Measurements from ENCODE around the gene SCARB1. TPM values are rescaled to one million over a fixed set of nuclear protein-coding genes. Genes with fewer than 3 reads are reported as not detected.

SCARB1 gene
- total RNA-seq, 1 experiment from 2014 or later = 359 TPM

DNA sequence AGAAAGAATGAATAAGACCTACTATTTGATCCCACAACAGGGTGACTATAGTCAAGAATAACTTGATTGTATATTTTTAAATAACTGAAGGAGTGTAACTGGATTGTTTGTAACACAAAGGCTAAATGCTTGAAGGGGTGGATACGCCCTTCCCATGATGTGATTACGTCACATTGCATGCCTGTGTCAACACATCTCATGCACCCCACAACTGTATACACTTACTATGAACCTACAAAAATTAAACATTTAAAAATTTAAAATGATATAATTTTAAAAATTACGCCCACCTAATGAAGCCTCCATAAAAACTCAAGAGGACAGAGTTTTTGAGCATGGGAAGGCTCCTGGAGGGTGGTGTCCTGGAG is 94.5 kb downstream of the SCARB1 start:
- ATAC-seq = no peak
- CTCF ChIA-PET = no interaction called here

DNA sequence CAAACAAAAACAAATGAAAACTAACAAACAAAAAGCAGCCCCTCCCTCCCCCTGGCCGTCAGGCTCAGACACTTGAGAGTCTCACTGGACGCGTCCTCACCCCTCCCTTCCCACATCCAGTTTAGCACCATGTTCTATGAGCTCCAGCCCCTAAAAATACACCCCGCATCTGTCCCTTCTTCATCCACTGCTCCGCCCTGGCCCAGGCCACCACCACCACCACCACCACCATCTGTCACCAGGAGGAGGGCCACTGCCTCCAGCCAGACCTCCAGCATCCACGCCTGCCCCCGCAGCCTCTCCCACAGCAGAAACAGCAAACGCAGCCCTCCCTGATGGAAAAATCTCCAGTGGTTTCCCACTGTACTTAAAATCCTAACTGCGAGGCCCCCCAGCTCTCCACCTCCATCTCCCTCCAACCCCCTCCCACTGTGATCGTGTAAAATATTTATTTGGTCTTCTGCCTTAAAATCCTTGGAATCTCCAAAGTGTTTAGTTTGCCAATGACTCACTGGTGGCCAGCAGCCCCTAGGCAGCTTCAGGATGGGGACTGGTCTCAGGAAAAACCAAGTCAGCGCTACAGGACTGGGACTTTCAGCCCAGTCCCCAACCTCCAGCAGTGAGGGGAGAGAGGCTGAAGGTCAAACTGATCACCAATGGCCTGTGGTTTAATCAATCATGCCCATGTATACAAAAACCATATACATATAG is 95.1 kb downstream of the SCARB1 start:
- no TSS peak for BruUV-seq (replicated peaks)
- no peak for TF ChIP-seq CTCF (IDR thresholded peaks at IDR 0.05)
- Histone ChIP-seq H3K9me3 (ENCODE audit: control insufficient read depth, insufficient read depth, low read depth, low read length) (peaks cover 6% of the 10 kb centered on the region; the same call in 1 of the 2 replicates), H3K27ac (ENCODE audit: low read length) (peak overlapping the region; percentile 75), H3K27me3 (ENCODE audit: control insufficient read depth, insufficient read depth, low read length) (no peaks in the 10 kb centered on the region), H3K4me1 (ENCODE audit: control insufficient read depth, insufficient read depth, low read length) (peaks cover 36% of the 10 kb centered on the region), H3K4me3 (ENCODE audit: low read depth in 2 of 2, low read length in 2 of 2) (no peak overlapping the region), H3K36me3 (ENCODE audit: control insufficient read depth, insufficient read depth, low read length) (no peaks in the 10 kb centered on the region)
- intact Hi-C loops (cut with micrococcal nuclease; ENCODE audit: unreplicated experiment) = loop anchor here (5.0 to 10.0 kb wide), 2 partner anchors 86 to 204 kb away; partner anchors contain the start of gene NCOR2
- no peak for DNase-seq (ENCODE audit: low read depth, low spot score)
- ChIA-PET CTCF (no interaction called here), POLR2A (no interaction called here)
- in situ Hi-C loops (cut with HindIII; ENCODE audit: low pct_unique_long_range_greater_than_20kb, low sequenced_read_pairs) = no loop called here
- ATAC-seq = no peak; the same call in 1 of the 2 replicates

More for the DNA sequence above, 94.5 kb downstream of the SCARB1 start:
- Histone ChIP-seq H3K4me3 (ENCODE audit: low read depth in 2 of 2, low read length in 2 of 2) (no peak overlapping the region), H3K36me3 (ENCODE audit: control insufficient read depth, insufficient read depth, low read length) (no peaks in the 10 kb centered on the region), H3K4me1 (ENCODE audit: control insufficient read depth, insufficient read depth, low read length) (peaks cover 40% of the 10 kb centered on the region), H3K27ac (ENCODE audit: low read length) (peak overlapping the region; percentile 75), H3K9me3 (ENCODE audit: control insufficient read depth, insufficient read depth, low read depth, low read length) (peaks cover 6% of the 10 kb centered on the region; the same call in 1 of the 2 replicates), H3K27me3 (ENCODE audit: control insufficient read depth, insufficient read depth, low read length) (no peaks in the 10 kb centered on the region)
- BruUV-seq (replicated peaks) = no TSS peak
- in situ Hi-C loops (cut with HindIII; ENCODE audit: low pct_unique_long_range_greater_than_20kb, low sequenced_read_pairs) (no loop called here), intact Hi-C loops (cut with micrococcal nuclease; ENCODE audit: unreplicated experiment) (loop anchor here (5.0 to 10.0 kb wide), 2 partner anchors 87 to 204 kb away; partner anchors contain the start of gene NCOR2)
- DNase-seq (ENCODE audit: low read depth, low spot score) = no peak
- TF ChIP-seq REST (IDR thresholded peaks at IDR 0.05; ENCODE audit: insufficient read depth in 1 of 2, low read depth in 2 of 2, low read length in 1 of 2) = no peak
- TF ChIP-seq TCF7L2 (IDR thresholded peaks at IDR 0.05; ENCODE audit: low read depth, low read length) = no peak
- TF ChIP-seq POLR2AphosphoS5 (IDR thresholded peaks at IDR 0.05; ENCODE audit: low read depth, low read length) = no peak
- POLR2A ChIA-PET = no interaction called here

DNA sequence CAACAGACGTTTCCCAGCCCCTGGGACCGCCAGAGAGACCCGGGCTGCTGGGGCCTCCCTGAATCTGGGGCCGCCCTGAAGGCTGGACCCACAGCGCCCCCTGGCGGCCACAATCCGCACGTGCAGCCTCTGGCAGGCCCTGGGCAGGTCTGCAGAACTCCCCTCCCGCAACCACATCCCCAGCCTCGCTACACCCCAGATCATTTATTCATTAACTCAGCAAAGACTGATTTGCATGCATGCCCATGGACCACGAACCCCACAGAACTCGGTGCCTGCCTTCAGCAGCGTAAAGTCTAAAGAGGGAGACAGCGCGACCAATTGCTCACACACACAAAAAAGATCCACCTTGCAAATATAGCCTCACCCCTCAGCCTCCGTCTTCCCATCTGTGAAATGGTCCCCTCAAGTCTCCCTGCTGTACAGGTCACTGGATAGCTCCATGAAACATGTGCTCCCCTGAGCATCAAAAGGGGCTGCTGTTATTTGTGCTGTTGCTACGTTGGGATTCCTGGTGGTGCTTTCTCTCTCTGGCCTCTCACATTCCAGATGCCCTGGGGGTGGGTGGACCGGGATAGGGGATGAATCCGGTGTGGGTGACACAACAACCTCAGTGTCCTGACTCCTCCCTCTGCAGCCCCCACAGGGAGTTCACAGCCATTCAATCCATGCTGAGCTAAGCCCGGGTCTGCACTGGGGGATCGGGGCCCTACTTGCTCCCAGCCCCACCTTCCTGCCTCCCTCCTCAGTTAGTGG is 96.4 kb downstream of the SCARB1 start:
- ChIA-PET POLR2A (no interaction called here), CTCF (no interaction called here)
- ATAC-seq (peak; percentile 85), DNase-seq (ENCODE audit: low read depth, low spot score) (no peak)
- in situ Hi-C loops (cut with HindIII; ENCODE audit: low pct_unique_long_range_greater_than_20kb, low sequenced_read_pairs) = no loop called here
- Histone ChIP-seq H3K9me3 (ENCODE audit: control insufficient read depth, insufficient read depth, low read depth, low read length) (peaks cover 6% of the 10 kb centered on the region; the same call in 1 of the 2 replicates), H3K36me3 (ENCODE audit: control insufficient read depth, insufficient read depth, low read length) (no peaks in the 10 kb centered on the region), H3K27me3 (ENCODE audit: control insufficient read depth, insufficient read depth, low read length) (no peaks in the 10 kb centered on the region), H3K27ac (ENCODE audit: low read length) (0 out of 2 replicates have a peak overlapping the region, but pooled peaks have one; percentile 3), H3K4me1 (ENCODE audit: control insufficient read depth, insufficient read depth, low read length) (peaks cover 32% of the 10 kb centered on the region), H3K4me3 (ENCODE audit: low read depth in 2 of 2, low read length in 2 of 2) (no peak overlapping the region)
- no TSS peak for BruUV-seq (replicated peaks)
- TF ChIP-seq POLR2AphosphoS5 (IDR thresholded peaks at IDR 0.05; ENCODE audit: low read depth, low read length) (no peak), CTCF (IDR thresholded peaks at IDR 0.05) (peak; percentile 98), REST (IDR thresholded peaks at IDR 0.05; ENCODE audit: insufficient read depth in 1 of 2, low read depth in 2 of 2, low read length in 1 of 2) (no peak), TCF7L2 (IDR thresholded peaks at IDR 0.05; ENCODE audit: low read depth, low read length) (no peak), SIN3A (IDR thresholded peaks at IDR 0.05; ENCODE audit: borderline replicate concordance, insufficient read depth, low read depth, low read length) (no peak)
- intact Hi-C loops (cut with micrococcal nuclease; ENCODE audit: unreplicated experiment) = loop anchor here (5.0 to 10.0 kb wide), 2 partner anchors 85 to 202 kb away; partner anchors contain the start of gene NCOR2

All from Panc1 (cell line).